Stimulated activated CD8-positive, alpha-beta memory T cell treated with anti-CD3 and anti-CD28 coated beads, Interleukin-4, amount 100 ng/mL, for 48 hours (primary cell): ENCODE measurements around the gene TENT4A.
A peak's percentile ranks its signal among the peaks of the same experiment; 100 is the strongest.

ENCODE experiments used
- DNase-seq: peaks from one replicate; pipeline ENCODE4 v3.0.0-alpha.2; 2020

Gene TENT4A

GRCh38 chr5:6718718-6719117 lies 5.5 kb downstream of the TENT4A start:
- no peak for DNase-seq

- DNase-seq: peak; percentile 17
These were observed 6.2 kb downstream of the TENT4A start for GRCh38 chr5:6719417-6719816.

- DNase-seq: peak; percentile 20
These were observed 6.8 kb downstream of the TENT4A start for GRCh38 chr5:6719896-6720560.

GRCh38 chr5:6720561-6720921 lies 7.3 kb downstream of the TENT4A start:
- peak; percentile 10 for DNase-seq

- peak; percentile 30 for DNase-seq
These were observed 8.2 kb downstream of the TENT4A start for GRCh38 chr5:6721442-6721841.

GRCh38 chr5:6722015-6722414 lies 8.8 kb downstream of the TENT4A start:
- no peak for DNase-seq

- no peak for DNase-seq
These were observed 10.0 kb downstream of the TENT4A start for GRCh38 chr5:6723122-6723815.

GRCh38 chr5:6723816-6724300 lies 10.6 kb downstream of the TENT4A start:
- DNase-seq: no peak

- no peak for DNase-seq
These were observed 11.2 kb downstream of the TENT4A start for GRCh38 chr5:6724321-6724929.

- DNase-seq: no peak
These were observed 12.2 kb downstream of the TENT4A start for GRCh38 chr5:6725421-6725820.

- DNase-seq: no peak
These were observed 12.8 kb downstream of the TENT4A start for GRCh38 chr5:6726006-6726405.

- DNase-seq: no peak
These were observed 14.0 kb downstream of the TENT4A start for GRCh38 chr5:6727231-6727630.

- DNase-seq: peak; percentile 40
These were observed 15.0 kb downstream of the TENT4A start for GRCh38 chr5:6728011-6728794.

GRCh38 chr5:6728795-6729183 lies 15.6 kb downstream of the TENT4A start:
- DNase-seq: no peak

- DNase-seq: peak; percentile 59
These were observed 16.4 kb downstream of the TENT4A start for GRCh38 chr5:6729386-6730310.

GRCh38 chr5:6730407-6730806 lies 17.2 kb downstream of the TENT4A start:
- DNase-seq: peak; percentile 43

- DNase-seq: no peak
These were observed 17.6 kb downstream of the TENT4A start for GRCh38 chr5:6730807-6731206.

- DNase-seq: no peak
These were observed 18.4 kb downstream of the TENT4A start for GRCh38 chr5:6731465-6732237.

- no peak for DNase-seq
These were observed 19.6 kb downstream of the TENT4A start for GRCh38 chr5:6732634-6733410.

- no peak for DNase-seq
These were observed 20.4 kb downstream of the TENT4A start for GRCh38 chr5:6733411-6734242.
